Neural progenitor cell (in vitro differentiated cells): ENCODE data around the gene NOVA2.

ENCODE experiments used
- EZH2 ChIP-seq: fragments of 200-600 bp; sonication (generic); IDR thresholded peaks from 2 replicates; pipeline ENCODE4 v1.6.1; 2017; ENCODE audit warnings: antibody characterized with exemption, mild to moderate bottlenecking, moderate library complexity
- TF ChIP-seq, protein P1 (sequence below): fragments of 200-600 bp; sonication (generic); IDR thresholded peaks from 2 replicates; pipeline ENCODE4 v1.5.1; 2017; ENCODE audit warnings: antibody characterized with exemption, mild to moderate bottlenecking

- TF ChIP-seq, protein P1, sequence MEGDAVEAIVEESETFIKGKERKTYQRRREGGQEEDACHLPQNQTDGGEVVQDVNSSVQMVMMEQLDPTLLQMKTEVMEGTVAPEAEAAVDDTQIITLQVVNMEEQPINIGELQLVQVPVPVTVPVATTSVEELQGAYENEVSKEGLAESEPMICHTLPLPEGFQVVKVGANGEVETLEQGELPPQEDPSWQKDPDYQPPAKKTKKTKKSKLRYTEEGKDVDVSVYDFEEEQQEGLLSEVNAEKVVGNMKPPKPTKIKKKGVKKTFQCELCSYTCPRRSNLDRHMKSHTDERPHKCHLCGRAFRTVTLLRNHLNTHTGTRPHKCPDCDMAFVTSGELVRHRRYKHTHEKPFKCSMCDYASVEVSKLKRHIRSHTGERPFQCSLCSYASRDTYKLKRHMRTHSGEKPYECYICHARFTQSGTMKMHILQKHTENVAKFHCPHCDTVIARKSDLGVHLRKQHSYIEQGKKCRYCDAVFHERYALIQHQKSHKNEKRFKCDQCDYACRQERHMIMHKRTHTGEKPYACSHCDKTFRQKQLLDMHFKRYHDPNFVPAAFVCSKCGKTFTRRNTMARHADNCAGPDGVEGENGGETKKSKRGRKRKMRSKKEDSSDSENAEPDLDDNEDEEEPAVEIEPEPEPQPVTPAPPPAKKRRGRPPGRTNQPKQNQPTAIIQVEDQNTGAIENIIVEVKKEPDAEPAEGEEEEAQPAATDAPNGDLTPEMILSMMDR, result peak; percentile 19
- no peak for TF ChIP-seq EZH2
These were observed 70.7 kb downstream of the NOVA2 start for GRCh38 chr19:45902651-45903625.
